Transverse colon (tissue), 4 donors: ENCODE results near the gene METTL5.

Experiments
- CTCF ChIP-seq, 5 experiments: fragments of 200-600 bp in 3 of 5; fragments of 450-650 bp in 2 of 5; sonication (generic) in 3 of 5; IDR thresholded peaks; 1 replicate in 2 of 5; 2 replicates in 3 of 5; pipeline ENCODE4 v1.5.1; 2016 to 2017; ENCODE audit warnings: antibody characterized with exemption in 5 of 5, inconsistent platforms in 3 of 5, mild to moderate bottlenecking in 2 of 5, moderate library complexity in 1 of 5
- POLR2A ChIP-seq: fragments of 450-650 bp; IDR thresholded peaks from one replicate; pipeline ENCODE4 v1.6.1; 2016; ENCODE audit warnings: antibody characterized with exemption, mild to moderate bottlenecking, moderate library complexity
- POLR2AphosphoS5 ChIP-seq, 3 donors: sonication (generic); formaldehyde crosslinking; IDR thresholded peaks; one replicate each; pipeline ENCODE4 v1.6.1; 2016; ENCODE audit warnings: antibody characterized with exemption in 3 of 3

- TF ChIP-seq POLR2A (no peak), POLR2AphosphoS5 (IDR thresholded peaks at IDR 0.05) (no peak), CTCF (IDR thresholded peaks at IDR 0.05) (no peak)
Measured at GRCh38 chr2:169834401-169834800, 9.7 kb upstream of the METTL5 start.
